ENCODE results near the gene RAB19. TPM values are rescaled to one million over a fixed set of nuclear protein-coding genes. Genes with fewer than 3 reads are reported as not detected.

Gene RAB19
- total RNA-seq, 1 donor from 2014 or later = 2.9 TPM

DNA sequence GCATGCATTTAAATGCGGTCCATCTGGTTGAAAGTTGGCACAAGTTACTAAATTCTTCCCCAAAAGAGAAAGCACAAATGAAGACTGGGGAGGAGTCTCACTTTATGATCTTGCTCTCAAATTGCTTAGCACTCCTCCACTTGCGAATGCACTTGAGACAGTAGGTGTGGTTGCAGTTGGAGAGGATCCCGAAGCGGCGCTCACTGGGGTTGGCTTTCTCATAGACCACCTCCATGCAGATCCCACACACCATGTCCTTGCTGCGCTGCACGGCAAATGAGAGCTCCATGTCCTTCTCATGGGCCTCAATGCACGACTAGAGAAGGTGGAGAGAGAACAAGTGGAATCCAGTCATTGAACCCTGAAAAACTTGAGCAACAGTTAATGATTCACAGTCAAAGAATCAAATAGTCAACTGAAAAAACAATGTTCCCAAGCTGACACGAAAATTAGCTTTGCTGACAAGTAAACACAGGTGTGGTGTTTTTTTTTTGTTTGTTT is 52.7 kb downstream of the RAB19 start:
- Histone ChIP-seq H3K27me3 (no peaks in the 10 kb centered on the region), H3K4me1 (no peaks in the 10 kb centered on the region), H3K27ac (no peak overlapping the region), H3K4me3 (no peak overlapping the region), H3K9me3 (no peaks in the 10 kb centered on the region), H3K36me3 (peaks cover 88% of the 10 kb centered on the region)
- DNase-seq (no peak), ATAC-seq (peak; percentile 56)
- no peak for TF ChIP-seq CTCF (IDR thresholded peaks at IDR 0.05)
- intact Hi-C loops (cut with DNase I) = no loop called here

DNA sequence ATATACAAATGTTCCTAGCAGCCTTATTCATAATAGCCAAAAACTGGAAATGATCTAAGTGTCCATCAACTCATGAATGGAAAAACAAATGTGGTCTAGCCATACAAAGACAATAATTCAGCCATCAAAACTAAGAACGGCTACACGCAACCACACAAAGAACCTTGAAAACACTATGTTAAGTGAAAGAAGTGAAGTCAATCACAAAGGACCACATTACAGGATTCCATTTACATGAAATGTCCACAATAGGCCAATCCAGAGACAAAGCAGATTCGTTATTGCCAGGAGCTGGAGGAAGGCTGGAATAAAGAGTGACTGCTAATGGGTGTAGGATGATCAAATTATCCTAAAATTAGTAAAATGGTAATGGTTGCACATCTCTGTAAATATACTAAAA is 54.3 kb downstream of the RAB19 start:
- no peak for DNase-seq
- Histone ChIP-seq H3K27me3 (no peaks in the 10 kb centered on the region), H3K36me3 (peaks cover 92% of the 10 kb centered on the region), H3K4me3 (no peak overlapping the region), H3K4me1 (no peaks in the 10 kb centered on the region), H3K27ac (no peak overlapping the region), H3K9me3 (no peaks in the 10 kb centered on the region)
- intact Hi-C loops (cut with DNase I) = no loop called here
- TF ChIP-seq CTCF (IDR thresholded peaks at IDR 0.05) = no peak
- no peak for ATAC-seq

- peaks cover 92% of the 10 kb centered on the region for H3K36me3 ChIP-seq
- no peak for TF ChIP-seq CTCF (IDR thresholded peaks at IDR 0.05)
- H3K4me3 ChIP-seq = no peak overlapping the region
- intact Hi-C loops (cut with DNase I) = no loop called here
- DNase-seq (no peak), ATAC-seq (no peak)
- H3K27me3 ChIP-seq = no peaks in the 10 kb centered on the region
- H3K4me1 ChIP-seq = no peaks in the 10 kb centered on the region
- no peaks in the 10 kb centered on the region for H3K9me3 ChIP-seq
- H3K27ac ChIP-seq = no peak overlapping the region
Measured at GRCh38 chr7:140458916-140459315, 55.1 kb downstream of the RAB19 start.

DNA sequence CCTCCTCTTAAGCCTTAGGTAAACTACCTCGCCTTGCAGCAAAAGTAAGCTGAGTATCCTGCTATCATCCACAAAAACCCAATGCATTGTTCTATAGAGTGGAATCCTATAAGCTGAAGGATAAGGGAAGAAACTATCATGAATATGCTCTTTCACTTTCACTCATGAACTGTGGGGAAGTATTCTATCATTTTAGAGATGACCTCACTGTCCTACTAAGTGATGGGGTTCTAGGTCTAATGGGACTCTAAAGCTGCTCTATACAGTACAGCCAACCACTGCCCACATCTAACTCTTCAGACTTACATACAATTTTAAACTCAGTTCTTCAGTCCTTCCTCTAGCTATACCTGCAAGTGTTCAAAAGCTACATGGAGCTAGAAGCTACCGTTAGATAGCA is 59.3 kb downstream of the RAB19 start:
- no peaks in the 10 kb centered on the region for H3K27me3 ChIP-seq
- H3K9me3 ChIP-seq = no peaks in the 10 kb centered on the region
- peaks cover 87% of the 10 kb centered on the region for H3K36me3 ChIP-seq
- ATAC-seq (no peak), DNase-seq (no peak)
- intact Hi-C loops (cut with DNase I) = no loop called here
- no peaks in the 10 kb centered on the region for H3K4me1 ChIP-seq
- no peak for TF ChIP-seq CTCF (IDR thresholded peaks at IDR 0.05)
- H3K4me3 ChIP-seq = no peak overlapping the region
- H3K27ac ChIP-seq = no peak overlapping the region

DNA sequence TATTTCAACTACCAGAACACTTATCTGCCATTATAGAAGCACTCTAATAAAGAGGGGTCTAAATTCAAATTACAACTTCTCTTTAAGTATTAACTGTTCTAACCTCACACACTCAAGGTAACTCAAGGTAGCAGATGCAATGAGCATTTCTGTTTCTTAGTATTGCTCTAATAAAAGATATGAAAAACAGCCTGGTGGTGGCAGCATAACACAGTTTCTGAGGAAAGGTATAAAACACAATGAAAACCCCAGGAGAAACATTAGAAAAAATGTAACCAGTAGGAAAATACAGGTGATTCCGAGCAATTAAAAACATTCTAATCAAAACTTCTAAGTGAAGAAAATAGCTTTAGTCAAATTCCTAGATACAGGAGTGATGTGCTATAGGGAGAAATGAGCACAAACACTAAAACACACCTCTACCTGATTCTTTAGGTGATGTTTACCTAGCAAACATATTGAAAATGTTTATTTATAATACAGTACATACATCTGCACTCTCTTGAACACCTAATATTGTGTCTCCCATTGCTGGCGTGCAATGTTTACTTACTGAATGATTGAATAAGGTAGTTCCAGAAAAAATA is 72.0 kb downstream of the RAB19 start:
- H3K36me3 ChIP-seq = peaks cover 10% of the 10 kb centered on the region
- H3K27ac ChIP-seq = no peak overlapping the region
- H3K4me1 ChIP-seq = peaks cover 31% of the 10 kb centered on the region
- intact Hi-C loops (cut with DNase I) = no loop called here
- no peaks in the 10 kb centered on the region for H3K27me3 ChIP-seq
- ATAC-seq (no peak), DNase-seq (no peak)
- no peak overlapping the region for H3K4me3 ChIP-seq
- no peaks in the 10 kb centered on the region for H3K9me3 ChIP-seq
- TF ChIP-seq CTCF (IDR thresholded peaks at IDR 0.05) = peak; percentile 65

All from upper lobe of right lung (tissue), 1 donor.